Measurements from ENCODE around the gene CST9.

CST9 gene

GRCh38 chr20:23596579-23597250 is 9.0 kb downstream of the CST9 start:
- Histone ChIP-seq H4K20me1 (ENCODE audit: insufficient read depth, low read length) (no peaks in the 10 kb centered on the region), H3K4me1 (ENCODE audit: low read length) (no peaks in the 10 kb centered on the region), H3K9me2 (replicated peaks; ENCODE audit: insufficient read depth, low read length) (no peaks in the 10 kb centered on the region), H3K4me2 (ENCODE audit: low read depth, low read length) (no peak overlapping the region), H3K27ac (ENCODE audit: low read length) (no peak overlapping the region), H3K4me3 (ENCODE audit: low read length) (no peak overlapping the region), H3K9me3 (replicated peaks; ENCODE audit: insufficient read depth, low read length) (no peaks in the 10 kb centered on the region), H3K27me3 (replicated peaks; ENCODE audit: insufficient read depth, low read length) (no peaks in the 10 kb centered on the region), H2AFZ (ENCODE audit: low read length) (no peak overlapping the region), H3F3A (ENCODE audit: insufficient read depth, low read length) (no peaks in the 10 kb centered on the region), H3K36me3 (replicated peaks; ENCODE audit: insufficient read depth, low read length) (no peaks in the 10 kb centered on the region), H3K79me2 (ENCODE audit: low read length) (no peaks in the 10 kb centered on the region), H3K9ac (ENCODE audit: low read length) (no peak overlapping the region)
- DNase-seq: no peak
- TF ChIP-seq EZH2 (optimal IDR thresholded peaks at IDR 0.05; ENCODE audit: low read depth, low read length) (no peak), CTCF (IDR thresholded peaks at IDR 0.05; ENCODE audit: low read length) (no peak), EZH2phosphoT487 (IDR thresholded peaks at IDR 0.05; ENCODE audit: low read length) (no peak)

GRCh38 chr20:23595941-23596340 is 9.8 kb downstream of the CST9 start:
- Histone ChIP-seq H3K4me1 (ENCODE audit: low read length) (no peaks in the 10 kb centered on the region), H3K9ac (ENCODE audit: low read length) (no peak overlapping the region), H3K9me2 (replicated peaks; ENCODE audit: insufficient read depth, low read length) (no peaks in the 10 kb centered on the region), H3F3A (ENCODE audit: insufficient read depth, low read length) (no peaks in the 10 kb centered on the region), H3K9me3 (replicated peaks; ENCODE audit: insufficient read depth, low read length) (no peaks in the 10 kb centered on the region), H4K20me1 (ENCODE audit: insufficient read depth, low read length) (no peaks in the 10 kb centered on the region), H3K36me3 (replicated peaks; ENCODE audit: insufficient read depth, low read length) (no peaks in the 10 kb centered on the region), H3K79me2 (ENCODE audit: low read length) (no peaks in the 10 kb centered on the region), H2AFZ (ENCODE audit: low read length) (no peak overlapping the region), H3K4me3 (ENCODE audit: low read length) (no peak overlapping the region), H3K27ac (ENCODE audit: low read length) (no peak overlapping the region), H3K4me2 (ENCODE audit: low read depth, low read length) (no peak overlapping the region), H3K27me3 (replicated peaks; ENCODE audit: insufficient read depth, low read length) (no peaks in the 10 kb centered on the region)
- no peak for DNase-seq
- TF ChIP-seq EZH2 (optimal IDR thresholded peaks at IDR 0.05; ENCODE audit: low read depth, low read length): no peak
- no peak for TF ChIP-seq CTCF (IDR thresholded peaks at IDR 0.05; ENCODE audit: low read length)
- TF ChIP-seq EZH2phosphoT487 (IDR thresholded peaks at IDR 0.05; ENCODE audit: low read length): no peak

- no peak for TF ChIP-seq CTCF (IDR thresholded peaks at IDR 0.05; ENCODE audit: low read length)
- no peak for TF ChIP-seq EZH2 (optimal IDR thresholded peaks at IDR 0.05; ENCODE audit: low read depth, low read length)
- no peak for TF ChIP-seq EZH2phosphoT487 (IDR thresholded peaks at IDR 0.05; ENCODE audit: low read length)
- Histone ChIP-seq H3K4me1 (ENCODE audit: low read length) (no peaks in the 10 kb centered on the region), H2AFZ (ENCODE audit: low read length) (0 out of 2 replicates have a peak overlapping the region, but pooled peaks have one; percentile 34), H3K9me2 (replicated peaks; ENCODE audit: insufficient read depth, low read length) (no peaks in the 10 kb centered on the region), H3K27ac (ENCODE audit: low read length) (no peak overlapping the region), H3K4me3 (ENCODE audit: low read length) (no peak overlapping the region), H3F3A (ENCODE audit: insufficient read depth, low read length) (no peaks in the 10 kb centered on the region), H3K4me2 (ENCODE audit: low read depth, low read length) (no peak overlapping the region), H3K36me3 (replicated peaks; ENCODE audit: insufficient read depth, low read length) (no peaks in the 10 kb centered on the region), H3K27me3 (replicated peaks; ENCODE audit: insufficient read depth, low read length) (no peaks in the 10 kb centered on the region), H3K9me3 (replicated peaks; ENCODE audit: insufficient read depth, low read length) (no peaks in the 10 kb centered on the region), H3K79me2 (ENCODE audit: low read length) (no peaks in the 10 kb centered on the region), H3K9ac (ENCODE audit: low read length) (no peak overlapping the region), H4K20me1 (ENCODE audit: insufficient read depth, low read length) (no peaks in the 10 kb centered on the region)
- no peak for DNase-seq
Observed at GRCh38 chr20:23588434-23589403, 17.0 kb downstream of the CST9 start.
